IMR-90 (cell line): ENCODE data around the gene RYR3. TPM values are rescaled to one million over a fixed set of nuclear protein-coding genes. Genes with fewer than 3 reads are reported as not detected.

Experiments used
- ATAC-seq: fragments of 200-7000 bp; cut with Tn5 transposase; 2 replicates; pipeline ENCODE4 v1.9.1; 2020; ENCODE audit warnings: low read depth, mild to moderate bottlenecking, moderate library complexity
- BruUV-seq: library from RNA; stranded (reverse); fragments of 400-500 nt; replicated peaks from 2 replicates; lab custom pipeline; 2021; lab: Mats Ljungman, UMichigan
- CTCF ChIA-PET: fragments of 300-600 bp; formaldehyde crosslinking; extraction: SDS; loops from one replicate; lab custom pipeline; 2021; ENCODE audit warnings: antibody characterized with exemption; lab: Yijun Ruan, JAX
- POLR2A ChIA-PET: fragments of 300-600 bp; sonication (Branson Sonifier 250); formaldehyde crosslinking; loops from one replicate; lab custom pipeline; 2022; ENCODE audit warnings: antibody characterized with exemption; ENCODE audit not compliant: unreplicated experiment; lab: Charles Lee
- DNase-seq: peaks from one replicate; pipeline ENCODE4 v3.0.0; 2013
- H2AFZ ChIP-seq: replicated peaks from 2 replicates; pipeline ENCODE3; 2013; ENCODE audit warnings: low read length, mild to moderate bottlenecking; ENCODE audit not compliant: poor library complexity
- H2AK5ac ChIP-seq: 2 replicates; pipeline ENCODE4 v1.6.1; 2013; ENCODE audit warnings: low read depth, low read length, inconsistent platforms
- H2AK9ac ChIP-seq: replicated peaks from 2 replicates; pipeline ENCODE3; 2013; ENCODE audit warnings: mild to moderate bottlenecking, low read depth, low read length, moderate library complexity; ENCODE audit not compliant: poor library complexity
- H2BK120ac ChIP-seq: 2 replicates; pipeline ENCODE4 v1.6.1; 2013; ENCODE audit warnings: low read depth, low read length, inconsistent platforms
- H2BK15ac ChIP-seq: 3 replicates; pipeline ENCODE4 v1.6.1; 2013; ENCODE audit warnings: low read depth, low read length, inconsistent platforms
- H2BK20ac ChIP-seq: 2 replicates; pipeline ENCODE4 v1.6.1; 2013; ENCODE audit warnings: low read depth, mild to moderate bottlenecking, inconsistent platforms, low read length, moderate library complexity
- H2BK5ac ChIP-seq: 2 replicates; pipeline ENCODE4 v1.6.1; 2013; ENCODE audit warnings: mild to moderate bottlenecking, low read depth, low read length, inconsistent platforms; ENCODE audit not compliant: poor library complexity, severe bottlenecking
- H3K14ac ChIP-seq: replicated peaks from 2 replicates; pipeline ENCODE4 v1.6.1; 2013; ENCODE audit warnings: low read depth, low read length, inconsistent platforms
- H3K18ac ChIP-seq: 2 replicates; pipeline ENCODE4 v1.6.1; 2013; ENCODE audit warnings: low read depth, low read length, control low read depth
- H3K23ac ChIP-seq: 2 replicates; pipeline ENCODE4 v1.6.1; 2013; ENCODE audit warnings: low read depth, low read length, inconsistent platforms
- H3K27ac ChIP-seq: 2 replicates; pipeline ENCODE4 v1.5.1; 2013; ENCODE audit warnings: mild to moderate bottlenecking, control low read depth, low read length; ENCODE audit not compliant: insufficient read depth
- H3K27me3 ChIP-seq: 2 replicates; pipeline ENCODE4 v1.6.1; 2013; ENCODE audit warnings: low read length; ENCODE audit not compliant: control insufficient read depth, insufficient read depth
- H3K36me3 ChIP-seq: 2 replicates; pipeline ENCODE4 v1.6.1; 2013; ENCODE audit warnings: low read length, mixed read lengths; ENCODE audit not compliant: control insufficient read depth, insufficient read depth
- H3K4ac ChIP-seq: 2 replicates; pipeline ENCODE4 v1.6.1; 2013; ENCODE audit warnings: low read depth, low read length, inconsistent platforms
- H3K4me1 ChIP-seq: 2 replicates; pipeline ENCODE4 v1.6.1; 2013; ENCODE audit warnings: low read length, mixed read lengths; ENCODE audit not compliant: control insufficient read depth, insufficient read depth
- H3K4me2 ChIP-seq: 2 replicates; pipeline ENCODE4 v1.6.1; 2013; ENCODE audit warnings: low read depth, mild to moderate bottlenecking, control low read depth, low read length, moderate library complexity
- H3K4me3 ChIP-seq: 2 replicates; pipeline ENCODE4 v1.5.1; 2013; ENCODE audit warnings: low read depth, mild to moderate bottlenecking, control low read depth, low read length, moderate library complexity; ENCODE audit not compliant: insufficient read depth
- H3K56ac ChIP-seq: 2 replicates; pipeline ENCODE4 v1.6.1; 2013; ENCODE audit warnings: low read length, inconsistent platforms; ENCODE audit not compliant: insufficient read depth; ENCODE audit errors: extremely low read depth
- H3K79me1 ChIP-seq, 2 experiments: 2 replicates each; pipeline ENCODE4 v1.6.1; 2013; ENCODE audit warnings: low read length in 2 of 2, inconsistent platforms in 1 of 2, low read depth in 1 of 2
- H3K9ac ChIP-seq: 2 replicates; pipeline ENCODE4 v1.6.1; 2013; ENCODE audit warnings: low read depth, low read length, control low read depth
- H3K9me1 ChIP-seq: 2 replicates; pipeline ENCODE4 v1.6.1; 2013; ENCODE audit warnings: low read length, inconsistent platforms; ENCODE audit not compliant: insufficient read depth
- H3K9me3 ChIP-seq: 2 replicates; pipeline ENCODE4 v1.6.1; 2013; ENCODE audit warnings: low read length; ENCODE audit not compliant: control insufficient read depth, insufficient read depth
- H4K20me1 ChIP-seq: 2 replicates; pipeline ENCODE4 v1.6.1; 2013; ENCODE audit warnings: low read length, inconsistent platforms; ENCODE audit not compliant: insufficient read depth
- H4K5ac ChIP-seq: 2 replicates; pipeline ENCODE4 v1.6.1; 2013; ENCODE audit warnings: mild to moderate bottlenecking, low read depth, low read length, control low read depth
- H4K8ac ChIP-seq, 2 experiments: 2 replicates each; pipeline ENCODE4 v1.6.1; 2013; ENCODE audit warnings: low read depth in 2 of 2, low read length in 2 of 2, control low read depth in 1 of 2, inconsistent platforms in 1 of 2
- H4K91ac ChIP-seq: 2 replicates; pipeline ENCODE4 v1.6.1; 2013; ENCODE audit warnings: low read depth, low read length, inconsistent platforms; ENCODE audit not compliant: insufficient read depth
- BHLHE40 ChIP-seq: fragments of 150-350 bp; IDR thresholded peaks from 2 replicates; pipeline ENCODE4 v1.6.1; 2016; ENCODE audit warnings: mild to moderate bottlenecking, low read depth, low read length
- CEBPB ChIP-seq: IDR thresholded peaks from 2 replicates; pipeline ENCODE4 v1.6.1; 2012; ENCODE audit warnings: low read depth, low read length, improper control_type of control experiment
- CHD1 ChIP-seq: IDR thresholded peaks from 2 replicates; pipeline ENCODE4 v1.6.1; 2012; ENCODE audit warnings: low read depth, low read length, improper control_type of control experiment
- ELK1 ChIP-seq: fragments of 150-350 bp; IDR thresholded peaks from 2 replicates; pipeline ENCODE4 v1.6.1; 2016; ENCODE audit warnings: low read depth, mild to moderate bottlenecking, low read length, moderate library complexity, borderline replicate concordance
- FOS ChIP-seq: fragments of 150-350 bp; IDR thresholded peaks from 2 replicates; pipeline ENCODE4 v1.6.1; 2016; ENCODE audit warnings: low read depth, low read length
- MAFK ChIP-seq: IDR thresholded peaks from 2 replicates; pipeline ENCODE4 v1.6.1; 2012; ENCODE audit warnings: low read depth, low read length, improper control_type of control experiment
- MAZ ChIP-seq: IDR thresholded peaks from 2 replicates; pipeline ENCODE4 v1.6.1; 2012; ENCODE audit warnings: low read depth, mild to moderate bottlenecking, low read length, improper control_type of control experiment, moderate library complexity, borderline replicate concordance
- MXI1 ChIP-seq: IDR thresholded peaks from 2 replicates; pipeline ENCODE4 v1.6.1; 2012; ENCODE audit warnings: low read depth, mild to moderate bottlenecking, low read length, moderate library complexity, borderline replicate concordance
- NFE2L2 ChIP-seq: fragments of 150-350 bp; IDR thresholded peaks from 2 replicates; pipeline ENCODE4 v1.6.1; 2016; ENCODE audit warnings: low read depth, mild to moderate bottlenecking, low read length
- POLR2A ChIP-seq: IDR thresholded peaks from 2 replicates; pipeline ENCODE4 v1.6.1; 2012; ENCODE audit warnings: mild to moderate bottlenecking, low read depth, low read length
- RAD21 ChIP-seq: IDR thresholded peaks from 2 replicates; pipeline ENCODE4 v1.6.1; 2012; ENCODE audit warnings: low read length, improper control_type of control experiment
- RCOR1 ChIP-seq: IDR thresholded peaks from 2 replicates; pipeline ENCODE4 v1.6.1; 2012; ENCODE audit warnings: mild to moderate bottlenecking, low read length, improper control_type of control experiment; ENCODE audit not compliant: insufficient replicate concordance
- RFX5 ChIP-seq: IDR thresholded peaks from 2 replicates; pipeline ENCODE4 v1.8.0; 2012; ENCODE audit warnings: low read depth, mild to moderate bottlenecking, low read length, moderate library complexity
- SMC3 ChIP-seq: fragments of 150-350 bp; IDR thresholded peaks from 2 replicates; pipeline ENCODE4 v1.6.1; 2016; ENCODE audit warnings: low read depth, mild to moderate bottlenecking, antibody characterized with exemption, low read length, moderate library complexity
- WGBS, 2 experiments: methylation state at CpG; one replicate each; pipeline versions ENCODE4 v1.1.5 to v1.1.7; 2013; ENCODE audit warnings: missing lambda C conversion rate in 2 of 2; ENCODE audit not compliant: insufficient read length in 1 of 2; ENCODE audit errors: extremely low coverage in 2 of 2; 5-methylcytosine and 5-hydroxymethylcytosine counted together
- dilution Hi-C: fragments of 300-500 bp; cut with HindIII; formaldehyde crosslinking; loops from one replicate; pipeline ENCODE4 v1.14.3; 2018; ENCODE audit warnings: low sequenced_read_pairs; ENCODE audit not compliant: unreplicated experiment
- in situ Hi-C: fragments of 300-500 bp; cut with MboI; formaldehyde crosslinking; loops from 3 replicates; pipeline ENCODE4 v1.14.3; 2019; ENCODE audit warnings: low sequenced_read_pairs, inconsistent platforms, mixed read lengths
- intact Hi-C: fragments of 100-400 bp; cut with micrococcal nuclease; formaldehyde crosslinking; loops from 2 replicates; pipeline ENCODE4 v1.10.0; 2022
- polyA plus RNA-seq, 3 experiments: library from polyadenylated mRNA; depleted of rRNA; stranded (reverse); fragments of >200 nt; gene quantifications; 2 replicates each; pipeline ENCODE4 v1.2.3, GENCODE V29; 2012; ENCODE audit warnings: low replicate concordance in 1 of 3
- total RNA-seq: library from RNA; depleted of rRNA; stranded (reverse); fragments of >200 nt; gene quantifications from 2 replicates; pipeline ENCODE4 v1.2.3, GENCODE V29; 2012
- TF ChIP-seq, protein P1 (sequence below): conservative IDR thresholded peaks from 2 replicates; pipeline ENCODE4 v1.5.1; 2012; ENCODE audit warnings: mild to moderate bottlenecking, low read depth, low read length, improper control_type of control experiment
- TF ChIP-seq, protein P2 (sequence below): fragments of 150-350 bp; IDR thresholded peaks from 2 replicates; pipeline ENCODE4 v1.6.1; 2017; ENCODE audit warnings: mild to moderate bottlenecking, antibody characterized with exemption, low read length, low read depth

RYR3 gene
- total and polyA plus RNA-seq, 2 of the 4 experiments (the other 2 are of a cell fraction) = 0.18 TPM; not detected in 1

DNA sequence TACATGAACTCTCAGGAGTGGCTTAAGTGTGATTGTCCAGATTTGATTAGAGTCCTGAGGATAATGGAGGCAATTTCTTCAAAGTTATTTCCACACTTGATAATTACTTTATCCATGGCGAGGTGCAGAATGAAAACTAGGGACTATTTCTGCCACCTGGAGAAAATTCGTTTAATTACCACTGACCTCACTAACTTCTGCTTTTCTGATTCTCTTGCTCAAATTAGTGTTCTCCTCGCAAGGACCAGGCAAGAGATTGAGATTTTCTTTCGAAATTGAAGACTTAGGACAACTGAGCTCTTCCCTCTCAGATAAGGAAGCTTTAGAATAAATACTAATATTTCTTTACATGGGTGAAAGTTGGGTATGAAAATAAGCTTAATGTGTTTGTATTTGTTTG lies 135.2 kb downstream of the RYR3 start:
- Histone ChIP-seq H3K4ac (no peak overlapping the region), H3K56ac (no peak overlapping the region), H3K36me3 (no peaks in the 10 kb centered on the region), H3K23ac (no peak overlapping the region), H2AK5ac (no peak overlapping the region), H2BK120ac (no peak overlapping the region), H3K79me1 (no peaks in the 10 kb centered on the region), H3K27ac (no peak overlapping the region), H3K9me3 (no peaks in the 10 kb centered on the region), H2BK20ac (no peak overlapping the region), H4K8ac (no peak overlapping the region), H3K14ac (no peak overlapping the region), H2BK5ac (no peak overlapping the region), H3K4me3 (no peak overlapping the region), H4K20me1 (no peaks in the 10 kb centered on the region), H4K91ac (no peak overlapping the region), H3K9ac (no peak overlapping the region), H2BK15ac (no peak overlapping the region), H4K5ac (no peak overlapping the region), H3K4me2 (no peak overlapping the region), H3K4me1 (no peaks in the 10 kb centered on the region), H3K27me3 (peaks cover 6% of the 10 kb centered on the region; the same call in 1 of the 2 replicates), H2AK9ac (no peak overlapping the region), H3K9me1 (no peaks in the 10 kb centered on the region), H3K18ac (no peak overlapping the region), H2AFZ (no peak overlapping the region)
- no TSS peak for BruUV-seq
- no CpG with 5 or more reads among the region's 4 CpGs for WGBS, 2 experiments
- dilution Hi-C loops = no loop called here
- intact Hi-C loops = no loop called here
- no peak for ATAC-seq
- no peak for DNase-seq
- TF ChIP-seq FOS (no peak), MAFK (no peak), MXI1 (no peak), ELK1 (no peak), POLR2A (no peak), RAD21 (no peak), NFE2L2 (no peak), MAZ (no peak), RCOR1 (no peak), CHD1 (no peak), CEBPB (no peak), BHLHE40 (no peak), RFX5 (no peak), SMC3 (no peak)
- TF ChIP-seq, protein P1, sequence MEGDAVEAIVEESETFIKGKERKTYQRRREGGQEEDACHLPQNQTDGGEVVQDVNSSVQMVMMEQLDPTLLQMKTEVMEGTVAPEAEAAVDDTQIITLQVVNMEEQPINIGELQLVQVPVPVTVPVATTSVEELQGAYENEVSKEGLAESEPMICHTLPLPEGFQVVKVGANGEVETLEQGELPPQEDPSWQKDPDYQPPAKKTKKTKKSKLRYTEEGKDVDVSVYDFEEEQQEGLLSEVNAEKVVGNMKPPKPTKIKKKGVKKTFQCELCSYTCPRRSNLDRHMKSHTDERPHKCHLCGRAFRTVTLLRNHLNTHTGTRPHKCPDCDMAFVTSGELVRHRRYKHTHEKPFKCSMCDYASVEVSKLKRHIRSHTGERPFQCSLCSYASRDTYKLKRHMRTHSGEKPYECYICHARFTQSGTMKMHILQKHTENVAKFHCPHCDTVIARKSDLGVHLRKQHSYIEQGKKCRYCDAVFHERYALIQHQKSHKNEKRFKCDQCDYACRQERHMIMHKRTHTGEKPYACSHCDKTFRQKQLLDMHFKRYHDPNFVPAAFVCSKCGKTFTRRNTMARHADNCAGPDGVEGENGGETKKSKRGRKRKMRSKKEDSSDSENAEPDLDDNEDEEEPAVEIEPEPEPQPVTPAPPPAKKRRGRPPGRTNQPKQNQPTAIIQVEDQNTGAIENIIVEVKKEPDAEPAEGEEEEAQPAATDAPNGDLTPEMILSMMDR = no peak
- TF ChIP-seq, protein P2, sequence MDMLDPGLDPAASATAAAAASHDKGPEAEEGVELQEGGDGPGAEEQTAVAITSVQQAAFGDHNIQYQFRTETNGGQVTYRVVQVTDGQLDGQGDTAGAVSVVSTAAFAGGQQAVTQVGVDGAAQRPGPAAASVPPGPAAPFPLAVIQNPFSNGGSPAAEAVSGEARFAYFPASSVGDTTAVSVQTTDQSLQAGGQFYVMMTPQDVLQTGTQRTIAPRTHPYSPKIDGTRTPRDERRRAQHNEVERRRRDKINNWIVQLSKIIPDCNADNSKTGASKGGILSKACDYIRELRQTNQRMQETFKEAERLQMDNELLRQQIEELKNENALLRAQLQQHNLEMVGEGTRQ = no peak
- CTCF ChIA-PET = no interaction called here
- POLR2A ChIA-PET = interaction anchor here (0.5 kb wide), 1 partner anchor 106 kb away, joined by 3 read pairs; no protein-coding TSS in a partner anchor
- in situ Hi-C loops = no loop called here
